ENCODE results near the gene ZNF524. TPM values are rescaled to one million over a fixed set of nuclear protein-coding genes. Genes with fewer than 3 reads are reported as not detected.

Gene ZNF524
- total and polyA plus RNA-seq, 3 experiments from 2014 or later: 13.9 to 35.9 (median 15.8) TPM

DNA sequence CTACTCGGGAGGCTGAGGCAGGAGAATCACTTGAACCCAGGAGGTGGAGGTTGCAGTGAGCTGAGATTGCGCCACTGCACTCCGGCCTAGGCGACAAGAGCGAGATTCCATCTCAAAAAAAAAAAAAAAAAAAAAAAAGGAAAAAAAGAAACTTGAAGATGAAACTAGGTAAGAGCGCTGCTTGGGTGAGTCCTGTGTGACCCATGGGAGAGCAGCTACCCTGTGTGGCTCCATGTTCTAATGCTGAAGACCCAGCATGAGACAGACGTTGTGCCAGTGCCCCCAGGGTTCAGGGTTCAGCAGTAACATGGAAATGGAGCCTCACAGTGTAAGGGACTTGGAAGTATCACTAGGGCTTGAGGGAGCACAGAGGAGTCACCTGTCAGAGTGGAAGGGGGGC lies 18.3 kb downstream of the ZNF524 start:
- peak overlapping the region in 2 of 8 donors; percentile 74 to 75 for H3K27ac Mint-ChIP-seq
- Histone ChIP-seq H3K9me3 (ENCODE audit: low read length) (no peaks in the 10 kb centered on the region), H3K36me3 (ENCODE audit: insufficient read depth, low read length) (no peaks in the 10 kb centered on the region), H3K27ac (ENCODE audit: low read depth, low read length) (no peak overlapping the region), H3K27me3 (ENCODE audit: insufficient read depth, low read length, poor library complexity, severe bottlenecking) (no peaks in the 10 kb centered on the region), H3K4me3 (ENCODE audit: low read length) (no peak overlapping the region), H3K4me1 (ENCODE audit: insufficient read depth, low read length) (peaks cover 12% of the 10 kb centered on the region)
- H3K27me3 Mint-ChIP-seq: no peaks in the 10 kb centered on the region
- H3K36me3 Mint-ChIP-seq: peaks cover 0 to 22% (median 7%) of the 10 kb centered on the region in 3 donors
- no peaks in the 10 kb centered on the region for H3K9me3 Mint-ChIP-seq
- peaks cover 20 to 28% (median 21%) of the 10 kb centered on the region in 3 donors for H3K4me1 Mint-ChIP-seq
- ChIA-PET POLR2A (interaction anchor here (0.6 to 0.7 kb wide), 2 partner anchors 34 to 46 kb away, joined by 4 to 10 read pairs; no protein-coding TSS in a partner anchor), CTCF (interaction anchor here (0.6 to 3.5 kb wide), 4 partner anchors 12 to 151 kb away, joined by 3 to 22 read pairs (median 6); partner anchors contain the start of gene ZNF865)
- no peak for DNase-seq
- no peak overlapping the region for H3K4me3 Mint-ChIP-seq

DNA sequence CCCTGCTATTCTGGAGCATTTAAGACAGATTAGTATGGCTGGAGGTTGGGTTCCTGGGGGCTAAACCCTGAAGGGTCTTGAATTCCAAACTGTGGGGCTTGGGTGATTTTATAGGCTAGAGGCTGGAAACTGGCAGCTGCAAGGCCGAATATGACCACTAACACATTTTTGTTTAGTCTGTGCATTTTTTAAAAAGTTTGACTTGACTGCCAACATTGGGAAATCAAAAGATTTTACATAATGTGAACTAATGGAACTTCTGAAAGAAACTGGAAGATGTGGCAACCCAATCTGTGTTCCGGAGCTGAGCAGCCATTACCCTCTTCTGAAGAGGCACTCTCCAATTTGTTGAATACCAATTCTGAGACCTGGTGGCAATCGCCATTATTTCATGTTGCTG lies 19.2 kb downstream of the ZNF524 start:
- no peaks in the 10 kb centered on the region for H3K9me3 Mint-ChIP-seq
- ChIA-PET CTCF (interaction anchor here (1.1 to 3.5 kb wide), 2 partner anchors 13 to 152 kb away, joined by 3 to 22 read pairs; no protein-coding TSS in a partner anchor), POLR2A (no interaction called here)
- no peak overlapping the region for H3K4me3 Mint-ChIP-seq
- H3K9me3 ChIP-seq (ENCODE audit: low read length): no peaks in the 10 kb centered on the region
- H3K36me3 Mint-ChIP-seq: peaks cover 0 to 21% (median 9%) of the 10 kb centered on the region in 3 donors
- H3K4me1 ChIP-seq (ENCODE audit: insufficient read depth, low read length): peaks cover 18% of the 10 kb centered on the region
- DNase-seq: no peak
- no peak overlapping the region for H3K4me3 ChIP-seq (ENCODE audit: low read length)
- H3K36me3 ChIP-seq (ENCODE audit: insufficient read depth, low read length): no peaks in the 10 kb centered on the region
- peaks cover 26 to 37% (median 29%) of the 10 kb centered on the region in 3 donors for H3K4me1 Mint-ChIP-seq
- H3K27ac ChIP-seq (ENCODE audit: low read depth, low read length): no peak overlapping the region
- no peaks in the 10 kb centered on the region for H3K27me3 Mint-ChIP-seq
- no peaks in the 10 kb centered on the region for H3K27me3 ChIP-seq (ENCODE audit: insufficient read depth, low read length, poor library complexity, severe bottlenecking)
- H3K27ac Mint-ChIP-seq: no peak overlapping the region

DNA sequence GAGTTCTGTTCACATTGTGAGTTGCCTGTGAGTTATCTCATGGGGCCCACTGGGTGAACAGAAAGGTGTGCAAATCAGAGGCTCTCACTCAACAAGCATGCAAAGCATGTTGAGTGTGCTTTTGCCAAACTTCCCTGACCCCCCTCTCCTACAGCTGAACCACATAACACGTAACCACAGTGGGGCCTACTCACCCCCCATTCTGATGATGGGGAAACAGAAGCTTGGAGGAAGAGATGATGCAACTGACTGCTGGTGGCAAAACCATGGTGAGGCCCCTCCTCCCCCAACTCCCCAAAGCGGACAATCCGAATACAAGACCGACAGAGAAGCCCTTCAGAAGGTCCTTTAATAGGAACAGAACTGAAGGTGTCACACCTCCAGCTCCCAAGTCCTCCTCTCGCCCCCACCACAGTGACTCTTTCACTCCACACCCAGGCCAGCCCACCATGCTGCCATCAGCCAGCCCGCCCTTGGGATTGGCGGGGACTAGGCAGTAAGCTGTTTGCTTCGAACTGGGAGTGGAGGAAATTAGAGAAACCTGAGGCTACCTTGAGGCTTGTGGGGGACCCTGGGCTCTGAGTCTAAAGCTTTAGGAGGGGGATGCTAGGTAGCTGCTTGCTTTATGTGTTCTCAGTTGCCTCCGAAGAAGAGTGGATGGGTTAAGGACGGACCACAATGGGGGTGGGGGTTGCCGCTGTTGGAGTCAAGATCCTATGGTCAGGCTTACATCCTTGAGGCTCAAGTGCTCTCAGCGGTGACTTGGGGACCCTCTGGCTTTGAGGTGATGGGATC lies 20.5 kb downstream of the ZNF524 start:
- Histone ChIP-seq H3K27ac (ENCODE audit: low read depth, low read length) (no peak overlapping the region), H3K27me3 (ENCODE audit: insufficient read depth, low read length, poor library complexity, severe bottlenecking) (no peaks in the 10 kb centered on the region), H3K9me3 (ENCODE audit: low read length) (no peaks in the 10 kb centered on the region), H3K36me3 (ENCODE audit: insufficient read depth, low read length) (no peaks in the 10 kb centered on the region), H3K4me1 (ENCODE audit: insufficient read depth, low read length) (peaks cover 29% of the 10 kb centered on the region), H3K4me3 (ENCODE audit: low read length) (no peak overlapping the region)
- POLR2A ChIA-PET: no interaction called here
- Mint-ChIP-seq H3K27me3 (no peaks in the 10 kb centered on the region), H3K36me3 (peaks cover 0 to 20% (median 9%) of the 10 kb centered on the region in 3 donors), H3K4me1 (peaks cover 33 to 48% (median 40%) of the 10 kb centered on the region in 3 donors), H3K27ac (peak overlapping the region in 7 of 8 donors; percentile 59 to 84 (median 75)), H3K9me3 (no peaks in the 10 kb centered on the region), H3K4me3 (peak overlapping the region in 2 of 7 donors; percentile 39 to 40)
- peak in 1 of 5 donors; percentile 66 for DNase-seq
- CTCF ChIA-PET: interaction anchor here (1.1 to 3.5 kb wide), 4 partner anchors 12 to 116 kb away, joined by 3 to 22 read pairs (median 8); partner anchors contain the start of genes ZNF581 and ZNF865

DNA sequence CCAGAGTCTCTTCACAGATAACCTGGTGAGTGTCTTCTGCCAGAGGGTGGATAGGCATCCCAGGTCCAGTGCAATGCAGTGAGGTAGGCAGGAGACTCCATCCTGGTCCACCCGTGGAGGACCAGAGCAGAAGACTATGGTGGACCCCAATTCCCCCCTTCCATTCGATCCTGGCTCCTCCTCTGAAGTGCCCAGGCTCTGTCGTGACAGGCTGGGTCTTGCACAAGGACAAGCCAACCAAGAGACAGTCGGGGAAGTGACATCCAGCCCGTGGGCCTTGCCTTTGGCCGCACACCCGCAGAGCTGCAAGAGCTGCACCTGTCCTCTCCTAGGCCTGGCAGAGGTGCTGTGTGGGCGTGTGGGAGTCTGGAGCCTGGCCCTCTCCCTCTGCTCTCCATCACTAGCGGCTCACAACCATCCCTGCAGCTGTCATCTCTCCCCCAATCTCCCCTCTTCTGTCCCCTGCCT lies 21.2 kb downstream of the ZNF524 start:
- Histone ChIP-seq H3K9me3 (ENCODE audit: low read length) (no peaks in the 10 kb centered on the region), H3K27me3 (ENCODE audit: insufficient read depth, low read length, poor library complexity, severe bottlenecking) (no peaks in the 10 kb centered on the region), H3K4me1 (ENCODE audit: insufficient read depth, low read length) (peaks cover 35% of the 10 kb centered on the region), H3K36me3 (ENCODE audit: insufficient read depth, low read length) (no peaks in the 10 kb centered on the region), H3K27ac (ENCODE audit: low read depth, low read length) (no peak overlapping the region), H3K4me3 (ENCODE audit: low read length) (no peak overlapping the region)
- ChIA-PET CTCF (interaction anchor here (1.1 to 6.5 kb wide), 5 partner anchors 11 to 117 kb away, joined by 3 to 67 read pairs (median 10); partner anchors contain the start of genes ZNF581 and ZNF865), POLR2A (interaction anchor here (0.5 kb wide), 1 partner anchor 556 kb away, joined by 3 read pairs; no protein-coding TSS in a partner anchor)
- peak overlapping the region in 1 of 7 donors; percentile 40 for H3K4me3 Mint-ChIP-seq
- no peaks in the 10 kb centered on the region for H3K9me3 Mint-ChIP-seq
- H3K4me1 Mint-ChIP-seq: peaks cover 37 to 53% (median 46%) of the 10 kb centered on the region in 3 donors
- H3K36me3 Mint-ChIP-seq: peaks cover 0 to 18% (median 9%) of the 10 kb centered on the region in 3 donors
- no peak overlapping the region for H3K27ac Mint-ChIP-seq
- H3K27me3 Mint-ChIP-seq: no peaks in the 10 kb centered on the region
- no peak for DNase-seq

DNA sequence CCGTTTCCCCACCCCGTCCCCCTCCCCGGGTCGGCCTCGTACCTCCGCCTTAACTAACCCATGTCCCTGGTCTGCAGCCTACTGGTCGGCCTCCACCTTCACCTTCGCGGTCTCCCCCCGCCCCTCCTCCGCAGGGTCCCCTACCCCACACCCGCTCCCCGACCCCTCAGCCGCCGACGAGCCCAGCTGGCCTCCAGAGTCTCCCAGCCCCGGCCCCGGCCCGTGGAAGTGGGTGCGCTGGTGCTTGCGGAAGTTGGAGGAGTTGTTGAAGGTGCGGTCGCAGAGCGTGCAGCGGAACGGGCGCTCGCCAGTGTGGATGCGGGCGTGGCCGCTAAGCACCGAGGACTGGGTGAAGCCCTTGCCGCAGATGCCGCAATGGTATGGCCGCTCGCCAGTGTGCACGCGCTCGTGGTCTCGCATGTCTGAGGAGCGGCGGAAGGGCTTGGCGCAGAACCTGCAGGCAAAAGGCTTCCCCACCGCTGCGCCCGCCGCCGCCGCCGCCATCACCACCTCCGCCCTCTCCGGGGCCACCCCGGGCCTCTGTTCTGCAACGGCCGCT lies 21.7 kb downstream of the ZNF524 start:
- Mint-ChIP-seq H3K9me3 (no peaks in the 10 kb centered on the region), H3K36me3 (peaks cover 0 to 14% (median 9%) of the 10 kb centered on the region in 3 donors), H3K27ac (no peak overlapping the region), H3K4me1 (peaks cover 42 to 58% (median 51%) of the 10 kb centered on the region in 3 donors), H3K27me3 (no peaks in the 10 kb centered on the region), H3K4me3 (no peak overlapping the region)
- DNase-seq: peak in 1 of 5 donors; percentile 48
- H3K36me3 ChIP-seq (ENCODE audit: insufficient read depth, low read length): no peaks in the 10 kb centered on the region
- no peaks in the 10 kb centered on the region for H3K9me3 ChIP-seq (ENCODE audit: low read length)
- POLR2A ChIA-PET: interaction anchor here (0.5 kb wide), 1 partner anchor 556 kb away, joined by 3 read pairs; no protein-coding TSS in a partner anchor
- no peaks in the 10 kb centered on the region for H3K27me3 ChIP-seq (ENCODE audit: insufficient read depth, low read length, poor library complexity, severe bottlenecking)
- CTCF ChIA-PET: interaction anchor here (6.5 kb wide), 1 partner anchor 15 kb away, joined by 67 read pairs; the partner anchor contains the start of gene ZNF865
- H3K27ac ChIP-seq (ENCODE audit: low read depth, low read length): no peak overlapping the region
- H3K4me3 ChIP-seq (ENCODE audit: low read length): no peak overlapping the region
- peaks cover 40% of the 10 kb centered on the region for H3K4me1 ChIP-seq (ENCODE audit: insufficient read depth, low read length)

DNA sequence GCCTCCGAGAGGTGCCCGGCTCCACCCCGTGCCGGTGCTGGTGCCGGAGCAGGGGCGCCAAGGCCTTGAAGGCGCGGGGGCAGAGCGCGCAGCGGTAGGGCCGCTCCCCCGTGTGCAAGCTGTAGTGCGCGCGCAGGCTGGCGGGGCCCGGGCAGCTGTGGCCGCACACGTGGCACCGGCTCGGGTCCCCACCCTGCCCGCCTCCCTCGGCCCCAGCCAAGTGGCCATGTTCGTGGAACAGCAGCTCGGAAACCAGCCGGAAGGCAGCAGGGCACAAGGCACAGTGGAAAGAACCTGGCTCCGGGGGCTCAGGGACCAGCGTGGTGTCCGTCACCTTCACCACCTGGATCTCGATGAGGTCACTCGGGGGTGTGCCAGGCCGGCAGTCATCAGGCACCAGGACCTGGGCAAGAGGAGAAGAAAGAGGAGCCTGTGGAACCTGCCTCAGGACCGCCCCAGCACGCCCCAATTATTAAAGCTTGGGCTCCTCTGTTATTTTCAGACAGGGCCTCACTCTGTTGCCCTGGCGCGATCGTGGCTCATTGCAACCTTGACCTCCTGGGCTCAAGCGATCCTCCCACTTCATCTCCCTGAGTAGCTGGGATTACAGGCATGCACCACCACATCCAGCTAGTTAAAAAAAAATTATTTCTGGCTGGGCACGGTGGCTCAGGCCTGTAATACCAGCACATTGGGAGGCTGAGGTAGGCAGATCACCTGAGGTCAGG lies 22.3 kb downstream of the ZNF524 start:
- Histone ChIP-seq H3K36me3 (ENCODE audit: insufficient read depth, low read length) (no peaks in the 10 kb centered on the region), H3K27me3 (ENCODE audit: insufficient read depth, low read length, poor library complexity, severe bottlenecking) (no peaks in the 10 kb centered on the region), H3K4me3 (ENCODE audit: low read length) (no peak overlapping the region), H3K4me1 (ENCODE audit: insufficient read depth, low read length) (peaks cover 47% of the 10 kb centered on the region), H3K9me3 (ENCODE audit: low read length) (no peaks in the 10 kb centered on the region), H3K27ac (ENCODE audit: low read depth, low read length) (no peak overlapping the region)
- ChIA-PET POLR2A (no interaction called here), CTCF (interaction anchor here (6.5 kb wide), 1 partner anchor 16 kb away, joined by 67 read pairs; the partner anchor contains the start of gene ZNF865)
- Mint-ChIP-seq H3K27ac (no peak overlapping the region), H3K4me3 (no peak overlapping the region), H3K9me3 (no peaks in the 10 kb centered on the region), H3K4me1 (peaks cover 47 to 63% (median 58%) of the 10 kb centered on the region in 3 donors), H3K27me3 (no peaks in the 10 kb centered on the region), H3K36me3 (peaks cover 0 to 8% (median 7%) of the 10 kb centered on the region in 3 donors)
- DNase-seq: peak in 1 of 5 donors; percentile 36

DNA sequence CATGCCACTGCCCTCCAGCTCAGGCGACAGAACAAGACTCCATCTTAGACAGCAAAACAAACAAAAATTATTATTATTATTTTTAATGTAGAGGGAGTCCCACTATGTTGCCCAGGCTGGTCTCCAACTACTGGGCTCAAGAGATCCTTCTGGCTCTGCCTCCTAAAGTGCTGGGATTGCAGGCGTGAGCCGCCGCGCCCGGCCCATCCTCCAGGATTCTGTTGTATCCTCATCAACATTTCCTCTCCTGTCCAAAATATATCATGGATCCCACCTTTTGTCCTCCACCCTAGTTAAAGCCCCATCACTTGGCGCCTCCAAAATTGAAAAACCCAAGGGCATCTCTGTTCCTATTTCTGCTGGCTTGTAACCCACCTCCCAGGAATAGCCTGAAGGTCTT lies 23.0 kb downstream of the ZNF524 start:
- no peaks in the 10 kb centered on the region for H3K27me3 Mint-ChIP-seq
- Histone ChIP-seq H3K36me3 (ENCODE audit: insufficient read depth, low read length) (no peaks in the 10 kb centered on the region), H3K27me3 (ENCODE audit: insufficient read depth, low read length, poor library complexity, severe bottlenecking) (no peaks in the 10 kb centered on the region), H3K27ac (ENCODE audit: low read depth, low read length) (no peak overlapping the region), H3K9me3 (ENCODE audit: low read length) (no peaks in the 10 kb centered on the region), H3K4me3 (ENCODE audit: low read length) (no peak overlapping the region), H3K4me1 (ENCODE audit: insufficient read depth, low read length) (peaks cover 47% of the 10 kb centered on the region)
- H3K36me3 Mint-ChIP-seq: peaks cover 0 to 5% (median 3%) of the 10 kb centered on the region in 3 donors
- H3K4me1 Mint-ChIP-seq: peaks cover 45 to 65% (median 62%) of the 10 kb centered on the region in 3 donors
- CTCF ChIA-PET: interaction anchor here (1.1 to 6.5 kb wide), 3 partner anchors 13 to 107 kb away, joined by 3 to 67 read pairs (median 4); partner anchors contain the start of gene ZNF865
- H3K9me3 Mint-ChIP-seq: no peaks in the 10 kb centered on the region
- peak overlapping the region in 1 of 7 donors; percentile 96 for H3K4me3 Mint-ChIP-seq
- peak overlapping the region in 3 of 8 donors; percentile 47 to 97 (median 94) for H3K27ac Mint-ChIP-seq
- POLR2A ChIA-PET: interaction anchor here (0.7 to 2.7 kb wide), 2 partner anchors 11 to 16 kb away, joined by 3 to 22 read pairs; no protein-coding TSS in a partner anchor
- no peak for DNase-seq
